NCI-H524 (cell line): ENCODE results near the gene TSHZ2.
"Not testable (repeated sequence)": the region's sequence is repeated elsewhere in the genome, so short reads cannot be mapped to it uniquely, and the experiment has no call there.

ENCODE experiments used
- DNase-seq, 2 experiments: peaks; one replicate each; lab custom pipeline; 2025; lab: John Stamatoyannopoulos, UW

TSHZ2 gene

DNA sequence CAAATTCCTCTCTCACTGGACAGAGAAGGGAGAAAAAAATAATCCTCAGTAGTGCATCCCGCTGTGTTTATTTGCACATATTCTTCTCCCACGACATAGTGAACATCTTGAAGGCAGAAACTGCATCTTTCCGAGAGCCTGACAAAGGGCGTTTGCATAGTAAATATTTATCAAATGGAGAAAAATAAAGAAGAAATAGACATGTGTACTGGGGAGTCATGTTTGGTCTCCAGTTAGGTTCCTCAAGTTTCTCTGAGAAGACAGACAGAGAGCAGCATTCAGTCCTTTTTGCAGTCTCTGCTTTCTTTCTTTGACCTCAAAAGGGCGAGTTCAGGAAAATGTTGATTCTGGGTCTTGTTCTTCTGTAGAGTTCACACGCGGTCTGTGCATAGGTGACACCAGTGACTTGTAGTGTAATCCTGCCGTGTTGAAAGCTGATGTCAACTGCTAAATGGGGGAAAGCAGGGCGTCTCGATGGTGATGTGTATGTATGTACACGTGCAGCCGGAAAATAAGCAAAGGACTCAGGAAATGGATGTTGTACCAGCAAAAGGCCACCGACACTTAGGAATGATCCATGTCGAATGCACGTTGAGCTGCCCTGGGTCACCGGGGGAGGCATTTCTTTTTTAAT is 335.9 kb downstream of the TSHZ2 start:
- DNase-seq = no peak

DNA sequence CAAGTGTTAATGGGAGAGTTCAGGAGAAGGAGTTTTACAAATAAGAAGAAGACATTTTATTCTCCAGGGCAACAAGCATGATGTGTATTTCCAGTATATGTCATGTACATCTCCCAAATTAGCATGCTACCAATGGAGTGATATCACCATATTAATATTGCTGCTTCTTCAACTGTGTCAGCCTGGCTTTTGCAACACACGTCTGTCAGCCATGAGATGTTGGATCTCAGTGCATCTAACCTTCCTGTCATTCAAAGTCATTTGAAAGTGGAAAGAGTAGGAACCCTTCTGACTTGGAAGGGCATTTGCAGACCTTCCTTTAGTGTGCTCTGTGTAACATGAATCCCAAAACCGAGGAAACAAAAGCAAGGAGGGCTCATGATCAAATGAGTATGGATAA is 337.4 kb downstream of the TSHZ2 start:
- DNase-seq = no peak

DNA sequence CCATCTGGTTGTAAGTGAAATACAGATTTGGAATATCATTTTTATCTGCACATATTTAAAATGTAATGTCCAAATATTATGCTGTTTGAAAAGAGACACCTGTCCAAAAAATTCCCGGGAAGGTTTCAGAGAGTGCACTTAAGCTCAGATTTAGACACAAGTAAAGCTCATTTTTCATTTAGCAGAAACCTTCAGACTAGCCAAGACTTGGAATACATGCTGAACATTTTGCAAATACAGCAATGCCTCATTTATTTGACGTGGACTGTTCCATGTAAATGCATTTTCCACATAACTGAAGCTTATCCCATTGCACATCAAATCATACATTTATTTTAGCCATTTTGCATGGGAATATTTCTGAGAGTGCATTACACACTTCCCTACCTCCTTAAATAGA is 340.8 kb downstream of the TSHZ2 start:
- no peak for DNase-seq

DNA sequence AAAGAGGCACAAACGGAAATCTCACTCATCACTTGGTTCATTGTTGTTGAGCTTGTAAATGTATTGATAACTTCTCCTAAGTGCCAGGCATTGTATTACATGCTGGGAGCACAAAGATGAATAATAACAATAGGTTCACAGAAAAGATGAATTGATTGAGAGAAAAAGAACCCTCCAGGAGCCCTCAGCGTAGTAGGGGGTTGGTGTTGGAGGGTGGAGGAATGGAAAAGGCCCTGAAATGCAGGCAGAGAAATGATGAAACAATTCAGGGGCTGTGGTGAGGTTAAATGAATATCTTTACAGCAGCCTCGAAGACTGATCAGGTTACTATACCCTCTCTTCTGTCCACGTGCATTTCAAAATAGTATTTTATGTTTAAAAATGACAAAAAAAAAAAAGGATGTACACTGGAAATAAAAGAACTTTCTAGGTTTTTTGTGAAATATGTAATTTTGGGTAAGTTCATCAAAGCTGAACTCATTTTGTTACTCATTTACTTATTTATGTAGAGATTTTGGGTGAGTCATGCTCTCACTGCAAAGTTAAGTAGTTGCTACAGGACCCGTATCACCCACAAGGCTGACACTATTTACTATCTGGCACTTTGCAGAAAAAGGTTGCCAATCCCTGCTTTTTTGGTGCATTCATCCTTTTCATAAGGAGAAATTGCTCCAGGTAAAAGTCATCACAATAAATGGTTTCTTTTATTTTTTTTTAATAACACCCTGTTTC is 344.2 kb downstream of the TSHZ2 start:
- DNase-seq = no peak

DNA sequence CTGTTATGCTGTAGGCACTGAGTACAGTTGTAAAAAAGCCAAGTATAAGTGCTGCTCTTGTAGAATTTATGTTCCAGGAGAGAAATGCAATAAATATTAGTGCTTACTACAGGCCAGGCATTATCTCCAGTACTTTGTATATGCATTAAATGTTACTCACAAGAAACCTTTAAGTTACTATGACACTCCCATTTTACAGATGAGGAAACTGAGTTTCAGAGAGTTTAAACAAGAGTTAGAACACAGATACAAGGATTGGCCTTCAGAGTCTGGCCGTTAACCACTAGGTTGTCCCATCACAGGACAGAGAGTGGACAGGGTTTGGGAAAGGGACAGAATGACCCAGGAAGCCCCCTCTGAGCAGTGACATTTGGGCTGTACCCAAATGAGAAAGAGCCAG is 347.0 kb downstream of the TSHZ2 start:
- DNase-seq = no peak

DNA sequence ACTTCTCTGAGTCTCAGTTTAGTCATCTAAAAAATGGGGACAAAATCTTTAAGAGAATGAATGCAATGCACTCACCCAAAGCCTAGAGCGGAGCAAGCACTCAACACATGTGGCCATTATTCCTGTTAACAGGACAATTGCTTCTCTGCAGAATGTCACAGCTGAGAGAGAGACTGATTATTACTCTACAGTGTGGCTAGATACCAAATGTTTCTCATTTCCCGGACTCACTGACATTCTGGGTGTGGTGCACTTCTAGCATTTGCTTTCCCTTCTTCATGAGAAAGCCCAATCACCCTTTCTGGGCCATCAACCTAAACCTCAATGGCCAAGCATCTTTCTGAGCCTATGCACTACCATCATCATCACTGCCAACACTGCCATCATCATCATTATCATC is 347.6 kb downstream of the TSHZ2 start:
- DNase-seq = no peak

DNA sequence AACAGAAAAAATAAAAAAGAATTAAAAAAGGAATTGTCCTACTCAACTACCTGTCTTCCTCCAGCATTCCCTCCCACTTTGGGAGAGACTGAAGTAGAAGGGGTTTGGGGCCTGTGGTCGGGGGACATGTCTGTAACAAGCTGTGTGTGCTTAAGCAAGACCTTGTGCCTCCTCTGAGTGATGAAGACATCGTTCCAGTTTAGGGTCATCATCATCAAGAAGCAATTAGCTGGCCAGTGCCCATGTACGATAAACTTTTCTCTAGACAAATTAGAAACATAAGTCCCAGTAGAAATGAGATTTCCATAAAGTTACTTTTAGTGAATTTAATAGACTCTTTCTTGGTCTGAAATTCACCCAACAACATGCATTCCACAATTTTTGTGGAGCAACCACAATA is 348.5 kb downstream of the TSHZ2 start:
- DNase-seq = no peak

DNA sequence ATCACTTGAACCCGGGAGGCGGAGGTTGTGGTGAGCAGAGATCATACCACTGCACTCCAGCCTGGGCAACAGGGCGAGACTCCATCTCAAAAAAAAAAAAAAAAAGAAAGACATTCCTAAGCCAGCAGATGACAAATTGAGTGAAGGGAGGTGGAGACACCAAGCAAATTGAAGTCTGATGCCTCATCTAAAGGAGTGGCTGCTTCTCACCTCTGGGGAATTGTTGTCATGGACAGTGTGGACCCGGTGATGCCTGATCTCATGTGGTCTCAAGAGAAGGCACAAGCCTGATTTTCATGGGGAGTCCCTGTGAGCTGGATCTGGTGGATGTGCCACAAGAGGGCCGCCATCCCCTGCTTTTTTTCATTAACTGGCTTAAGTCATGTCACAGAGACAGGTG is 349.4 kb downstream of the TSHZ2 start:
- peak in 1 of 2 experiments; percentile 5 for DNase-seq

DNA sequence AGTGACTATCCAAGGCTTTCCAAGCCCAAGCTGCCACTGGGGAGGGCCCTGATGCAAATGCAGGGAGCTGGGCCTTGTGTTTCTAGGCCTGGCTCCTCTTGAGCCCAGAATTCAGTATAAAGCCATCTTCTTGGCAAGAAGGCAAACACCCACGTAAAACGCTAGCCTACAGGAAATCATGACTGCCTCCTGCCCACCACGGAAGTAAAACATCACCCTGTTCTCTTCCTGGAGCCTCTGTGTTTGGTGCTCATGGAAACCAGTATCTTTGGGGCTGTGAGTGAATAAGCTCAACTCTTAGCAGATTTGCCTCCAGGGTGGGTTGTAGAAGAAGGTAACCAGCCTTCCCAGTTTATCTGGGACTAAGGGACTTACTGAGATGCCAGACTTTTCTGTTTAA is 350.5 kb downstream of the TSHZ2 start:
- DNase-seq = no peak

DNA sequence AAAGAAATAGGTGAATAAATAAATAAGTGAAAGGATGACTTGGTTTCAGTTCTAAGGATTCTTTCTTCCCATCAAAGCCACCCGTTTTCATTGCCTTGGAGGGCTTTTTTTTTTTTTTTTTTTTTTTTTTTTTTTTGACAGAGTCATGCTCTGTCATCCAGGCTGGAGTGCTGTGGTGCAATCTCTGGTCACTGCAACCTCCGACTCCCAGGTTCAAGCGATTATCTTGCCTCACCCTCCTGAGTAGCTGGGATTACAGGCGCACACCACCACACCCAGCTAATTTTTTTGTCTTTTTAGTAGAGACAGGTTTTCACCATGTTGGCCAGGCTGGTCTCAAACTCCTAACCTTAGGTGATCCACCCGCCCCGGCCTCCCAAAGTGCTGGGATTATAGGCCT is 351.3 kb downstream of the TSHZ2 start:
- DNase-seq = not testable (repeated sequence)

DNA sequence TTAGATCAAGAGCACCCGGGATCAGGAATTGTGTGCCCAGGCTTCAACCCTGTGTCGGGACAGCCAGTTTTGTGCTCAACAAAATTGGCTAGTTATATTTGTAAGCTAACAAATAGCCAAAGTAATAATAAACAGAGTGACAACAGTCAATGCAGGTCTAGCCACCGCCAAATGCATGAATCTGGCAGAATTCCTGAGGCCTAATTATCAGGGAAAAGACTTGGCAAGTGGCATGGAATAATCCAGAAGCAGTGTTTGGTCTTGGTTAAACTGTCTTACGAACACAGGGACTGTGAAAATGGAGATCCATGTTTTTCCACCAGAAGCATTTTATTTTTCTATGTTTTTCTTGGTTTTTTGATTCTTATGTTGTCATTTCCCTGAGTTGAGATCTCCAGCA is 352.7 kb downstream of the TSHZ2 start:
- DNase-seq = no peak

DNA sequence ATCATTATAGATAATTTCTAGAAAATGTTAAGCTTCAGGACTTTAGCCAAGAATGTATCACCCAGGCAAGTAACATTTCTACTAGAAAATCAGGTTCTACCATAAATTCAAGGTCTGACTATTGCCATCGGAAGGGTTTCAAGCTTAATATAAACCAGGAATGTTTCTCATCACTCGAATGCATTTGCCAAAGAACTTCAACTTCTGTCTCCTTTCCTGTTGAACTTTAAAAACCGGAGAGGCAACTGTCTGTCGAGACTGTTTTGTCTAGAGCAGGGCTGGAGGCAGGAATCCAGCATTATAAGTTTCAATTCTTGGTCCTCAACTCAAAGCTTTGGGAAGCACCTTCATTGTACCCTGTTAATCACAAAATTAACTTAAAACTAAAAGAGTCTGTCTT is 356.8 kb downstream of the TSHZ2 start:
- DNase-seq = no peak

DNA sequence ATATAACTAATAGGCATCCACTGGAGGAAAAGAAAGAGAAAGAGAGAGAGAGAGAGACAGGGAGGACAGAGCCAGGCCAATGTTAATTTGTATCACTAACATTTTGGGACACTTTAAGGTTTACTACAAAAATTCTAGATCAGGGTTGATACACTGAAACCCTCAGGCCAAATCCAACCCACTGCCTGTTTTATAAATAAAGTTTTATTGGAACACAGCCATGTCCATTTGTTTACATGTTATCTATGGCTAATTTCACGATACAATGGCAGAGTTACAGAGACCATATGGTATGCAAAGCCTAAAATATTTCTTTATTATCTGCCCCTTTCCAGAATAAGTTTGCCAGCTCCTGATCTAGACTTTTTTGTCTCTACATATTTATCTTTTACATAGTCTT is 357.6 kb downstream of the TSHZ2 start:
- no peak for DNase-seq

DNA sequence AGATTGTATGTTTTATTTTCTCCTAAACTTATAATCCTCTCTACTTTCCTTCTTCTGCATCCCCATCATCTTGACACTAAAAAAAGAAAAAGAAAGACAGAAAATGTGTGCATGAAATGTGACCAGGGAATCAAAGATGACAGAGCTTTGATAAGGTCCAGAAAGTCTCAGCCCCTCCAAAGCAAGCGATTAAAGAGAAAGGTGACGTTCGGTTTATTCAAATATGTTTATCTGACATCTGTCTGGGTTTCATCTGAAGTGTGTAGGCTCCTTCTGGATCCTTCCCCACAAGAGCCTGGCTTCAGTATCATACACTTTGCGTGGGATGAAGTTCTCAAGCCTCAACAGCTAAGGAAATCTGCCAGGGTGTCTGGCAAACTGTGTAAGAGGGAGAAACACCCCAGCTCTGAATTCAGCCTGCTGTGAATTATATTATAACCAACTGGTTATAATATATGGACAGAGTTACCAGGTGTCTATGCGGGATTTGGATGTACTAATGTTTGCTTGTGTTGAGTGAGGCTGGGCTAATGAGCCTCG is 358.5 kb downstream of the TSHZ2 start:
- peak in 1 of 2 experiments; percentile 75 for DNase-seq

DNA sequence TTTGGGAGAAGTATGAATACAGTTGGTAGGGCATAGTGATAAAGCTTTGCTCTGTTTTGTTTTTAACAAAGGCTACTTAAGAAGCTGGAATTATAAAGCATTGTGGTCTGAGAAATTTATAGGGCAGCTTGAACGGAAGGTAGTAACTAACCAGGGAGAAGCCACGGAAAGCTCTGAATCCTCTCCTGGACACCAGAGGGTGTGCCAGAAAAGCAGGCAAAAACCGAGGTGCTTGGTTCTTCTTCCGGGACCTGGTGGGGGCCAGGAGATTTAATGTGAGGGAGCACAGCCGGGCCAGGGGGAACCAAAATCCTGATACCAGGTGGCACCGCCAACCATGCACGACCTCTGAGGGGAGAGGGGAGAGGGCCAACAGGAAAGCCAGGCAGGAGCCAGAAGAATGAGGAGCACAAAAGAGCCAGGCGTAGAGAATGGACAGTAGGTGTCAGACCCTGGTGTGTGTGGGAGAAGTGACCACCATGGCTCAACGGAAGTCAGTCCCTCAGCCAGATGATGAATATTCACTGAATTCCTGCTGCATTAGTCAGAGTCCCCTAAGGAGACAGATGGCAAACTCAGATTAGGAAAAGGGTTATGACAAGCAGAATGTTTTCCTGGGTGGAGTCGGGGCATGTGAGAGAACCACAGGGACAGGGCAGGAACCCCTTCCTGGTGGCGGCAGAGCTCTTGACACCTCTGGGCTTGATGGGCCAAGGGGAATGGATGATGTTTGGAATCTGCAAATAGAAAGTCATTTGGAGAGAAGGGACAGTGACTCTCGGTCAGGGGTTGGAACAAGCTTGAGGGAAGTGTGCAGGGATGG is 359.2 kb downstream of the TSHZ2 start:
- DNase-seq = peak; percentile 43 to 67

DNA sequence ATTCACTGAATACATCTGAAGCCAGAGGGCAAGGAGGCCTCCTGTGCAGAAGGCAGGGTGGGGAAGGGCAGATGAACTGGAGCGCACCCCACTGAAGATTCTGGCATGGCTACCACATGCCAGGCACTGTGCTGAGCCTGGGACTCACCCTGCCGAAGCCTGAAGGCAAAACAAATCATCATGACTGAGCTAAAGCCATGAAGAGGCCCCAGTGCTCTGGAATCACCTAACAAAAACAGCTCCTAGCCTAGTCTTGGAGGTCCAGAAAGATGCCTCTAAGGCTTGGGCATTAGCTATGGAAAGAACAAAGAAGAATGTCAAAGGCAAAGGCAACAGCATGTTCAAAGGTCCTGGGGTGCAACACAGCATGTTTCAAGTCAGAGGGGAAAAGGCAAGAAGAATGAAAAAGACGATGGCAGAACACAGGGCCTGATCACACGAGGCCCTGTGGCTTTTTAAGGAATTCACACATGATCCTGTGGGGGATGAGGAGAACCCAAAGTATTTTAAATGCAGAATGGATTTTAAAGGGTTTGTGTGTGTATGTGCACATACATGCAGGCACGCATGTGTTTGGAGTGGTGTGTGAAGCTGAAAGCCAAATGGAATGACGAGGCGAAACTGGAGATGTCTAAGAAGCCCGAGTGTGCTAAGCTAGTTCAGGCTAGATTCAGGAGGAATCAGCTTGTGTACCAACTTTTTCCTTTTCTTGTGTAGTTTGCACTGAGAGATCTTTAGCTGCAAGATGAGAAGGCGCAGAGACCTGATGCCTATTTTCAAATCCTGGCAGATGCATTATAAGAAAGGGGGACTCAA is 360.1 kb downstream of the TSHZ2 start:
- no peak for DNase-seq

DNA sequence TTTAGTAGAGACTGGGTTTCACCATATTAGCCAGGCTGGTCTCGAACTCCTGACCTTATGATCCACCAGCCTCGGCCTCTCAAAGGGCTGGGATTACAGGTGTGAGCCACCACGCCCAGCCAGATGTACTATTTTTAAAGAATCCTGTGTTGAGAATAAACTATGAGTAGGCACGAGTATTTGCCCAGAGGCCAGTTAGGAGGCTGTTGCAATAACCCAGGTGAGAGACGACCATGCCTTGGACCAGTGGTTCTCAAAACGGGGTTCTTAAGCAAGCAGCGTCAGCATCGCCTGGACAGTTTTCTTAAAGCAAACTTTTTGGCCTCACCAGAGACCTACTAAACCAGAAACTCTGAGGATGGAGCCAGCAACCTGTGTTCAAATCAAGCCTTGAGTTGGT is 362.7 kb downstream of the TSHZ2 start:
- no peak for DNase-seq

DNA sequence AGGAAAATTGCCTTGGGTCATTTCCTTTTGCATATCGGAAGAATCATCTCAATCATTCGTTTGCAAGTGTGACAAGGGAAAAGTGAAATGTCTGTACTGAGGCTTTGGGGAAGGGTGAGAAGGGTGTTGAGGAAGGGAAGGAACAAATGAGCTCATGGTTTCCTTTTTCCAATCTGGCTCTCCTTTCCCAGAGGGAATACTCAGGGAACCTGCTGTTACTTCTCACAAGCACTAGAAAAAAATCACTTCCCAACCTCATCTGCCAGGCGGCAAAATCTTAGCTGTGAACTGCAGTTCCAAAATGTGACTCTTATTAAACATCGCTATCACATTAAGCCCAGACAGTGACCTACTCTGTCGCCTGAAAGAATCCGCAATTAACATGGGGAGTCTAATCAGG is 363.4 kb downstream of the TSHZ2 start:
- DNase-seq = peak in 1 of 2 experiments; percentile 8

DNA sequence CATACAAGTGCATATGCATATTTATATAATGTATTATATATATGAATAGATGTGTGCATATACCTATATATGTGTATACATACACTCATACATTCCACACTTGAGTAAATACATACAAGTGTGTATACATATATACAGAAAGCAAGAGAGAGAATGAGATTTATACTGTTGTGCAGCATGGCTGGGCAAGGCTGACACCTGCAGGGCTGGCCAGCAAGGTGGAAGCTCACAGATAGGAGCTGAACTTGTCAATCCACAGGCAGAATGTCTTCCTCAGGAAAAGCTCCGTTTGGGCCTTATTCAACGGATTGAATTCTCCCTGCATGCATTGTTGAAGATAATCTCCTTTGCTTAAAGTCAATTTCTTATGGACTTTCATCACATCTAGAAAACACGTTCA is 364.7 kb downstream of the TSHZ2 start:
- DNase-seq = no peak

DNA sequence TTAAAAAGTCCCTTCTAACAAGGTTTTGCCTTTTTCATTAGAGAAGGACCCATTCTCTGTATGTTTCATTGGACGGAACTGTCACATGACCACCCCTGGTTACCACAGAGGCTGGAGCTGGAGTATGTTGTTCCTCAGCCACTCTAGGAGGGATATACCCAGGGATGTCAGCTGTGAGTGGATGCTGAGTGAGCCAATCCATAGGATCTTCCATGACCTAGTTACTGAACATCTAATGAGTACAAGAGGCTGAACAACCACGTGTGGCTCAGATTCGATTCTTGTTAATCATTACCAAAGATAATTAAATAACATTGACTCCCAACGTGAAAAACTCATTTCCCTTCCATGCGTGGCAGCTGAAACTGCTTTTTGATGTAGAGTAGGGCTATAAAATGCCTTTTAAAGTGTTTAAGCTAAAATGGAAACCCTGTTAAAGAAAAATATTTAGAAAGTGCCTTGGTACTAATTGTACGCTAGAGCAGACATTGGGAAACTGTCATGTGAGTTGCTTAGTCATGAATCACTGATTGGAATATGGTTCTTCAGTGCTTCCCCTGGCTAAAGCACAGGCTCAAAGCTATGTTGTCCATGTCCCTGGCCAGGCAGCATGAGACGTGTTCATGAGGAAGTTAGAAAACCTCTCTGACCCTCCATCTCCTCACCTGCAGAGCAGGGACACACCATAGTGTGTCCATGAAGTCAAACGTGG is 365.4 kb downstream of the TSHZ2 start:
- no peak for DNase-seq

DNA sequence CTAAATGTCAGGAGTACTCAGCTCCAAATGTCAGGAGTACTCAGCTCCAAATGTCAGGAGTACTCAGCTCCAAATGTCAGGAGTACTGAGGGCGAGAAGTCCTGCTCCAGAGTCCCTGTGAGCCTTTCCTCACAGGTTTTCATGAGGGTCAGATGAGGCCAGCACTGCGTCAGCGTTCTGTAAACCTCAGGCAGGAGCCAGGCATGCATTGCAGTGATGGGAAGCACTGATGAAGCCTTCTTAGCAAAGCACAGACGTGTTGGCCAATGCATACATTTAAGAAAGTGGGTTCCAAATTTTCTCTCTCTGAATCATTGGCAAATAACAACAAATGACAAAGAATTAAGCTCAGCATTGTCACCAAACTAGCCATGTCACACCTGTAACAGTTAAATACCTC is 366.6 kb downstream of the TSHZ2 start:
- DNase-seq = no peak
